Mesothelial cell of epicardium (in vitro differentiated cells): ENCODE measurements around the gene TNIP1. TPM values are rescaled to one million over a fixed set of nuclear protein-coding genes. Genes with fewer than 3 reads are reported as not detected.

Experiments used
- DNase-seq, 2 experiments: peaks; one replicate each; pipeline ENCODE4 v3.0.0; 2021; ENCODE audit warnings: low spot score in 2 of 2; ENCODE audit not compliant: unreplicated experiment in 2 of 2
- H3K27ac Mint-ChIP-seq: 2 replicates; pipeline ENCODE4 v1.8.0; 2021; ENCODE audit warnings: mixed read lengths
- H3K27me3 Mint-ChIP-seq: 2 replicates; pipeline ENCODE4 v1.8.0; 2021; ENCODE audit warnings: low read depth, mixed read lengths
- H3K36me3 Mint-ChIP-seq: 2 replicates; pipeline ENCODE4 v1.8.0; 2021; ENCODE audit warnings: mixed read lengths
- H3K4me1 Mint-ChIP-seq: 2 replicates; pipeline ENCODE4 v1.8.0; 2021; ENCODE audit warnings: mixed read lengths
- H3K4me3 Mint-ChIP-seq: 2 replicates; pipeline ENCODE4 v1.8.0; 2021; ENCODE audit warnings: mild to moderate bottlenecking, moderate library complexity, mixed read lengths
- H3K9me3 Mint-ChIP-seq: 2 replicates; pipeline ENCODE4 v1.8.0; 2021; ENCODE audit warnings: mixed read lengths
- total RNA-seq: library from RNA; stranded (reverse); gene quantifications from 3 replicates; pipeline ENCODE4 v1.2.1, GENCODE V29; 2021
- TF ChIP-seq, protein P1 (sequence below): fragments of 200-600 bp; sonication (generic); IDR thresholded peaks from one replicate; pipeline ENCODE4 v1.5.0; 2021; ENCODE audit warnings: antibody characterized with exemption; ENCODE audit not compliant: unreplicated experiment

Gene TNIP1
- total RNA-seq, 1 donor from 2014 or later: 81.8 TPM

DNA sequence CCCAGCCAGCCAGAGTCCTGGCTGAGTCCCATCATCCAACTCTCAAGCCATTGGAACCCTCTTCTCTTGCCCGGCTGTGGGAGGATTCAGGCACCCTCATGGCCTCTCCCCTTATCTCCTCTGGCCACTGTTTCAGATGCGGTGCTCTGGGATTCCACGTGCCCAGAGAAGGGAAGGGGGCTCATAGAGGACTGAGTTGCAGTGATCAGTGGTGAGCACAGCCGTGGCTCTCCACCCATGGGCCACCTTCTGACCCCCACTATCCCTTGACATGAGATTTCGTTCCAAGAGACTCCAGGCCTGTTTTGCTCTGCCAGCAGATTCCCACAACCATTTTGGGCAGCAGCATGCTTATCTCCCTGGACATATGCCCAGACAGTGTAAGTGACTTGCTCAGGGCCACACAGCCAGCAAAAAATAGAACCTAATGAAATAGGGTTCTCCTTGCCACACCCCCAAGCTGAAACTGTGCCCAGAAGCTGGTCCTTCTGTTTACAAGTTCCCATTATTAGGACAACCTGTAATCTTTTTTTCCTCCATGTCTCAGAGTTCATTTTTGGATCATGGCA is 57.7 kb downstream of the TNIP1 start:
- H3K27me3 Mint-ChIP-seq: peaks cover 12% of the 10 kb centered on the region
- no peaks in the 10 kb centered on the region for H3K9me3 Mint-ChIP-seq
- H3K4me1 Mint-ChIP-seq: peaks cover 7% of the 10 kb centered on the region
- TF ChIP-seq, protein P1, sequence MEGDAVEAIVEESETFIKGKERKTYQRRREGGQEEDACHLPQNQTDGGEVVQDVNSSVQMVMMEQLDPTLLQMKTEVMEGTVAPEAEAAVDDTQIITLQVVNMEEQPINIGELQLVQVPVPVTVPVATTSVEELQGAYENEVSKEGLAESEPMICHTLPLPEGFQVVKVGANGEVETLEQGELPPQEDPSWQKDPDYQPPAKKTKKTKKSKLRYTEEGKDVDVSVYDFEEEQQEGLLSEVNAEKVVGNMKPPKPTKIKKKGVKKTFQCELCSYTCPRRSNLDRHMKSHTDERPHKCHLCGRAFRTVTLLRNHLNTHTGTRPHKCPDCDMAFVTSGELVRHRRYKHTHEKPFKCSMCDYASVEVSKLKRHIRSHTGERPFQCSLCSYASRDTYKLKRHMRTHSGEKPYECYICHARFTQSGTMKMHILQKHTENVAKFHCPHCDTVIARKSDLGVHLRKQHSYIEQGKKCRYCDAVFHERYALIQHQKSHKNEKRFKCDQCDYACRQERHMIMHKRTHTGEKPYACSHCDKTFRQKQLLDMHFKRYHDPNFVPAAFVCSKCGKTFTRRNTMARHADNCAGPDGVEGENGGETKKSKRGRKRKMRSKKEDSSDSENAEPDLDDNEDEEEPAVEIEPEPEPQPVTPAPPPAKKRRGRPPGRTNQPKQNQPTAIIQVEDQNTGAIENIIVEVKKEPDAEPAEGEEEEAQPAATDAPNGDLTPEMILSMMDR: no peak
- H3K4me3 Mint-ChIP-seq: no peak overlapping the region
- peaks cover 2% of the 10 kb centered on the region for H3K36me3 Mint-ChIP-seq
- no peak for DNase-seq
- no peak overlapping the region for H3K27ac Mint-ChIP-seq

- DNase-seq: no peak
- Mint-ChIP-seq H3K27ac (no peak overlapping the region), H3K4me1 (peaks cover 7% of the 10 kb centered on the region), H3K36me3 (no peaks in the 10 kb centered on the region), H3K27me3 (peaks cover 14% of the 10 kb centered on the region), H3K4me3 (peak overlapping the region; percentile 4), H3K9me3 (no peaks in the 10 kb centered on the region)
- TF ChIP-seq, protein P1: no peak
These were observed 58.3 kb downstream of the TNIP1 start for GRCh38 chr5:151022511-151023018.

GRCh38 chr5:151021746-151022145 is 59.1 kb downstream of the TNIP1 start:
- Mint-ChIP-seq H3K4me3 (peak overlapping the region; percentile 30), H3K27ac (no peak overlapping the region), H3K4me1 (peaks cover 7% of the 10 kb centered on the region), H3K9me3 (no peaks in the 10 kb centered on the region), H3K36me3 (no peaks in the 10 kb centered on the region), H3K27me3 (peaks cover 17% of the 10 kb centered on the region)
- TF ChIP-seq, protein P1: no peak
- DNase-seq: no peak

GRCh38 chr5:151020304-151021110 is 60.3 kb downstream of the TNIP1 start, which contains the start of gene GPX3:
GPX3 (plus strand) TSS chr5:151020591; CDS start chr5:151020655, 64 bp downstream.
- Mint-ChIP-seq H3K36me3 (no peaks in the 10 kb centered on the region), H3K27ac (no peak within 1 kb of the TSS)
- DNase-seq: peak; percentile 27 to 68

GRCh38 chr5:151019331-151019730 is 61.5 kb downstream of the TNIP1 start:
- no peaks in the 10 kb centered on the region for H3K9me3 Mint-ChIP-seq
- peaks cover 7% of the 10 kb centered on the region for H3K4me1 Mint-ChIP-seq
- peak overlapping the region; percentile 3 for H3K4me3 Mint-ChIP-seq
- TF ChIP-seq, protein P1: no peak
- DNase-seq: no peak
- H3K27me3 Mint-ChIP-seq: peaks cover 17% of the 10 kb centered on the region
- no peak overlapping the region for H3K27ac Mint-ChIP-seq
- H3K36me3 Mint-ChIP-seq: no peaks in the 10 kb centered on the region

More at GRCh38 chr5:151020304-151021110, 60.3 kb downstream of the TNIP1 start, which contains the start of gene GPX3:
- Mint-ChIP-seq H3K4me1 (peaks cover 7% of the 10 kb centered on the region), H3K27me3 (peaks cover 17% of the 10 kb centered on the region), H3K9me3 (no peaks in the 10 kb centered on the region), H3K4me3 (peak within 1 kb of the TSS; percentile 72)
- TF ChIP-seq, protein P1: no peak
